OCI-LY3 (cell line): ENCODE measurements around the gene VWA3B.

ENCODE experiments used
- EZH2phosphoT487 ChIP-seq: fragments of 200-600 bp; shearing (Covaris generic); IDR thresholded peaks from 2 replicates; pipeline ENCODE4 v1.6.1; 2018; ENCODE audit warnings: antibody characterized with exemption, mixed run types, low read depth
- TF ChIP-seq, protein P1 (sequence below): fragments of 200-600, 300-600 bp; sonication (generic); IDR thresholded peaks from 2 replicates; pipeline ENCODE4 v1.5.1; 2014; ENCODE audit warnings: antibody characterized with exemption, low read length, low read depth

DNA sequence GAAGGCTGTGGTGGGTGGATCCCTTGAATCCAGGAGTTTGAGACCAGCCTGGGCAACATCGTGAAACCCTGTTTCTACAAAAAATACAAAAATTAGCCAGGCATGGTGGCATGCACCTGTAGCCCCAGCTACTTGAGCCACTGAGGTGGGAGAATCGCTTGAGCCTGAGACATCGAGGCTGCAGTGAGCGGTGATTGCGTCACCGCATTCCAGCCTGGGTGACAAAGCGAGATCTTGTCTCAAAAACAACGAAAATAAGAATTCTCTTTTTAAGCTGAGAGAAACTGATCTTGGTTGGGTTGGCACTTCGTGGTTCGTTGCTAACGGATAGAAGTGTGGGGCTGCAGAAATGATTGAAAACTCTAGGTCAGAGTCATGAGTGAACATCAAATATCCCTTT is 150.0 kb downstream of the VWA3B start:
- TF ChIP-seq, protein P1, sequence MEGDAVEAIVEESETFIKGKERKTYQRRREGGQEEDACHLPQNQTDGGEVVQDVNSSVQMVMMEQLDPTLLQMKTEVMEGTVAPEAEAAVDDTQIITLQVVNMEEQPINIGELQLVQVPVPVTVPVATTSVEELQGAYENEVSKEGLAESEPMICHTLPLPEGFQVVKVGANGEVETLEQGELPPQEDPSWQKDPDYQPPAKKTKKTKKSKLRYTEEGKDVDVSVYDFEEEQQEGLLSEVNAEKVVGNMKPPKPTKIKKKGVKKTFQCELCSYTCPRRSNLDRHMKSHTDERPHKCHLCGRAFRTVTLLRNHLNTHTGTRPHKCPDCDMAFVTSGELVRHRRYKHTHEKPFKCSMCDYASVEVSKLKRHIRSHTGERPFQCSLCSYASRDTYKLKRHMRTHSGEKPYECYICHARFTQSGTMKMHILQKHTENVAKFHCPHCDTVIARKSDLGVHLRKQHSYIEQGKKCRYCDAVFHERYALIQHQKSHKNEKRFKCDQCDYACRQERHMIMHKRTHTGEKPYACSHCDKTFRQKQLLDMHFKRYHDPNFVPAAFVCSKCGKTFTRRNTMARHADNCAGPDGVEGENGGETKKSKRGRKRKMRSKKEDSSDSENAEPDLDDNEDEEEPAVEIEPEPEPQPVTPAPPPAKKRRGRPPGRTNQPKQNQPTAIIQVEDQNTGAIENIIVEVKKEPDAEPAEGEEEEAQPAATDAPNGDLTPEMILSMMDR = no peak
- no peak for TF ChIP-seq EZH2phosphoT487
